ENCODE results near the gene TUBGCP6. TPM values are rescaled to one million over a fixed set of nuclear protein-coding genes. Genes with fewer than 3 reads are reported as not detected.

Gene TUBGCP6
- total RNA-seq, 2 experiments from 2014 or later, result 50.6 to 53.9 TPM

DNA sequence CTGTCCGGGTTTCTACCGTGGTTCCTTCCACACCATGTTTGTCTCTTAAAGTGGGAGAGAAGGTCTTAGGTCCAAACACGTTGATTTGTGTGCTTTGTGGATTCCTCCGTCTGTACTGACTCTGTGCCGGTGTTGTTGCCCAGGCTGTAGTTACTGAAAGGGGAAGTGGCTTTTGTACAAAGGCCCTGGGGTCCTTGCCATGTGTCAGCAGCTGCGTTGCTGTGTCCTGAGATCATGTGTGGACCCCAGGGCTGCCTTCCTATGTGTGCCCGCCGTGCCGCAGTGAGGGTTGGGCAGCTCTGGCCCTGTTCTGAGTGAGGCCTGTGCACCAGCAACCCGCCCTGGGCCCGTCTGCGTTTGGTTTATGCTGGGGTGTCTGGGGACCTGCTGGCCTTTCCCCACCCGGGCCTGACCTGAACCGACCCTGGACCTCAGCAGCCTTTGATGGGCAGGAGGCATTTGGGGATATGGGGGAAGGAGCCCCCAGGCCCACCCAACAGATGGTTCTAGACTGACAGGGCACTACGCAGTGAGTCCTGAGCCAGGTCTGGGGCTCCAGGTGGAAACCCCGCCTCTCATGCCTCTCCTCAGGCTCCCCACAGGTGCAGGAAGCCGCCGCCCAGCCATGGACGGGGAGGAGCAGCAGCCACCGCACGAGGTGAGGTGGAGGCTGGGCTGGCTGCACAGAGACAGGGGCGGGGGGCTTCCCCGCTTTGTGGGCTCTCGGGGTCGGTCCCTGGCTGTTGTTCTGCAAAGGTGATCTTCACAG is 52.2 kb downstream of the TUBGCP6 start:
- Mint-ChIP-seq H3K4me3 (peak overlapping the region; percentile 79), H3K4me1 (peaks cover 48% of the 10 kb centered on the region), H3K27ac (peak overlapping the region; percentile 95), H3K36me3 (ENCODE audit: low read depth) (peaks cover 36% of the 10 kb centered on the region), H3K9me3 (no peaks in the 10 kb centered on the region), H3K27me3 (no peaks in the 10 kb centered on the region)
- CTCF ChIA-PET, result interaction anchor here (1.3 to 2.0 kb wide), 2 partner anchors 14 to 48 kb away, joined by 3 to 9 read pairs; no protein-coding TSS in a partner anchor
- DNase-seq, result peak; percentile 50
- POLR2A ChIA-PET, result interaction anchor here (1.3 to 3.6 kb wide), 5 partner anchors 9 to 347 kb away, joined by 3 to 26 read pairs (median 14); partner anchors contain the start of genes HDAC10, SCO2 and SELENOO

DNA sequence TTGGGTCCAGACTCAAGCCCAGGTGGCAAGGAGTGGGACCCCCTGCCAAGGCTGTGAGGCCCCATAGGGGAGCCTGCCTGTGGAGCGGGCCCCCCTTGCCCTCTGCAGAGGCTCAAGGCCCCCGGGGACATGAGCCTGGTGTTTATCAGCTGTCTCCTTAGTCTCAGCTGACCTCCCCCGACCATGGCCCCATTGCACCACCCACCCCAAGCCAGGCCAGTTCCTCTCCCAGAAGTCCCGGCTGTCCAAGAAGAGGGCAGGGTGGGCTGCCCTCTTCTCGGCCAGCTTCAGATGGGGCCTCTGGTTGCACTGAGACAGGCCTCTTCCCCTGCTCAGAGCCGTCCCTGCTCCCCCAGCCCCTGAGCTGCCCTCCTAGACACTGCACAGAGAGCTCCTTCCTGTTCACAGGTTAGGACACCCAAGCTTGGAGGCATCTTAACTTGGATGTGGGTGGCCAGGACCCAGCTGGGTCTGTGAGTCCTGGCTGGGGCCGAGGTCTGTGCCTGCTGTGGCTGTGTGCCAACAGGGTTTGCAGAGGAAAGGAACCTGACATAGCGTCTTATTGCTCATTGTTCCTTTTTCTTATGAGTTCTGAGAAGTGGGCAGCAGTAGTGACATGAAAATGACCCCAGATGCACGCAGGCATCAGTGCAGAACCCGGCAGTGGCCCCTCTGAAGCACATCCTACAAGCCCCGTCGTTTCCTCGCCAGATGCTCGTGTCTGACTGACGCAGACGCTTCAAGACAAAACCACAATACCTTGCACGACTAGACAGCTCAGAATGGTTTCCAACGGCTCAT is 53.7 kb downstream of the TUBGCP6 start:
- CTCF ChIA-PET, result interaction anchor here (1.0 to 2.2 kb wide), 9 partner anchors 11 to 354 kb away, joined by 3 to 9 read pairs (median 3); partner anchors contain the start of genes KLHDC7B and SCO2
- H3K9me3 Mint-ChIP-seq, result no peaks in the 10 kb centered on the region
- H3K4me1 Mint-ChIP-seq, result peaks cover 55% of the 10 kb centered on the region
- H3K36me3 Mint-ChIP-seq (ENCODE audit: low read depth), result peaks cover 43% of the 10 kb centered on the region
- no peaks in the 10 kb centered on the region for H3K27me3 Mint-ChIP-seq
- peak; percentile 82 for DNase-seq
- POLR2A ChIA-PET, result interaction anchor here (0.7 to 3.6 kb wide), 29 partner anchors 8 to 431 kb away, joined by 3 to 26 read pairs (median 6); partner anchors contain the start of genes HDAC10, SCO2, SELENOO and TUBGCP6
- H3K4me3 Mint-ChIP-seq, result peak overlapping the region; percentile 79
- H3K27ac Mint-ChIP-seq, result peak overlapping the region; percentile 95

GRCh38 chr22:50190182-50190940 is 54.5 kb downstream of the TUBGCP6 start:
- Mint-ChIP-seq H3K9me3 (no peaks in the 10 kb centered on the region), H3K36me3 (ENCODE audit: low read depth) (peaks cover 41% of the 10 kb centered on the region), H3K27me3 (no peaks in the 10 kb centered on the region), H3K4me3 (peak overlapping the region; percentile 79), H3K27ac (peak overlapping the region; percentile 95), H3K4me1 (peaks cover 57% of the 10 kb centered on the region)
- POLR2A ChIA-PET, result interaction anchor here (0.7 to 3.6 kb wide), 27 partner anchors 9 to 431 kb away, joined by 3 to 26 read pairs (median 6); partner anchors contain the start of genes HDAC10, SCO2, SELENOO and TUBGCP6
- peak; percentile 87 for DNase-seq
- CTCF ChIA-PET, result interaction anchor here (1.0 to 2.2 kb wide), 7 partner anchors 10 to 355 kb away, joined by 3 to 7 read pairs (median 3); partner anchors contain the start of genes KLHDC7B and SCO2

DNA sequence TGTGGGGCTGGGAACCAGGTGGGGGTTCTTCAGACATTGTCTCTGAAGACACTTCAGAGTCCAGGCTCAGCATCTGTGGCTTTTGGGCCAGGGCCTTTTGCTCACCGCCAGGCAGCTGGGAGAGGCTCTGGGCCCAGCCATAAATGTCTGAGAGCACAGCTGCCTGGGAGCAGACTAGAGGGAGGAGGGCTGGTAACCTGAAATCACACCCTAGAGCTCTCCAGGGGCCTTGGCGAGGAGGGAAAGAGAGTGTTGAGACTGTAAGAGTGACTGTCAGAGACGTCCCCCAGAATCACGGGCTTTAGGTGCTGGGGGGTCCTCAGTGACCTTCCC is 55.0 kb downstream of the TUBGCP6 start:
- no peak for DNase-seq
- POLR2A ChIA-PET, result interaction anchor here (0.9 to 3.6 kb wide), 13 partner anchors 9 to 432 kb away, joined by 4 to 26 read pairs (median 9); partner anchors contain the start of genes HDAC10, SCO2, SELENOO and TUBGCP6
- peaks cover 55% of the 10 kb centered on the region for H3K4me1 Mint-ChIP-seq

DNA sequence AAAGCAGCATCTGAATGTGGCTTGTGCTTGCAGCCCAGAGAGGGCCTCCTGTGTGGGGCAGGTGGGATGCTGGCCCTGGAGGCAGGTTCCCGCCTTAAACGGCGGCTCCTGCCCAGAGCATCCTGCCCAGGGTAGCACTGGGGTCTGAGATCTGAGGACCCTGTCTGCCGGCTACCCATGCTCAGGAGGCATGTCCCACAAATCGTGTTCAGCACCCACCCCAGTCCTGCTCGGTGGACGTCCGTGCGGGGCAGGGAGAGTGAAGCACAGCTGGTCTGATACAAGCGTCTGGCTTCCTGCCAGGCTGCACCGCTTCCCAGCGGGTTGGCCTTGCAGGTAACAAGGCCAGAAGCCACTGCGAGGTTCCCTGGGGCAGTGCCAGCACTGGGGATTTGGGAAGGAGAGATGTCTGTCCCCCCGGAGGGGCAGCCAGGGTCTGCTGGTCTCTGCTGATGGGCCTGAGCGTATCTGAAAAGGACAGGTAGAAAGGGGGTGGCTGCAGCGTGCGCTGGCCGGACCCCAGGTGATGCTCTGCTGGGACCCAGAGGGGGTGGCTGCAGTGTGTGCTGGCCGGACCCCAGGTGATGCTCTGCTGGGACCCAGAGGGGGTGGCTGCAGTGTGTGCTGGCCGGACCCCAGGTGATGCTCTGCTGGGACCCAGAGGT is 55.5 kb downstream of the TUBGCP6 start:
- H3K27me3 Mint-ChIP-seq, result no peaks in the 10 kb centered on the region
- peaks cover 57% of the 10 kb centered on the region for H3K4me1 Mint-ChIP-seq
- no peaks in the 10 kb centered on the region for H3K9me3 Mint-ChIP-seq
- POLR2A ChIA-PET, result interaction anchor here (1.6 to 3.6 kb wide), 8 partner anchors 10 to 432 kb away, joined by 5 to 26 read pairs (median 12); partner anchors contain the start of genes SCO2 and SELENOO
- H3K4me3 Mint-ChIP-seq, result peak overlapping the region; percentile 79
- no peak for DNase-seq
- H3K27ac Mint-ChIP-seq, result peak overlapping the region; percentile 95
- peaks cover 35% of the 10 kb centered on the region for H3K36me3 Mint-ChIP-seq (ENCODE audit: low read depth)
- CTCF ChIA-PET, result interaction anchor here (2.2 kb wide), 1 partner anchor 41 kb away, joined by 6 read pairs; no protein-coding TSS in a partner anchor

More for the DNA sequence above, 55.0 kb downstream of the TUBGCP6 start:
- Mint-ChIP-seq H3K27me3 (no peaks in the 10 kb centered on the region), H3K9me3 (no peaks in the 10 kb centered on the region), H3K4me3 (peak overlapping the region; percentile 79), H3K27ac (peak overlapping the region; percentile 95), H3K36me3 (ENCODE audit: low read depth) (peaks cover 36% of the 10 kb centered on the region)
- CTCF ChIA-PET, result interaction anchor here (2.2 kb wide), 1 partner anchor 41 kb away, joined by 6 read pairs; no protein-coding TSS in a partner anchor

DNA sequence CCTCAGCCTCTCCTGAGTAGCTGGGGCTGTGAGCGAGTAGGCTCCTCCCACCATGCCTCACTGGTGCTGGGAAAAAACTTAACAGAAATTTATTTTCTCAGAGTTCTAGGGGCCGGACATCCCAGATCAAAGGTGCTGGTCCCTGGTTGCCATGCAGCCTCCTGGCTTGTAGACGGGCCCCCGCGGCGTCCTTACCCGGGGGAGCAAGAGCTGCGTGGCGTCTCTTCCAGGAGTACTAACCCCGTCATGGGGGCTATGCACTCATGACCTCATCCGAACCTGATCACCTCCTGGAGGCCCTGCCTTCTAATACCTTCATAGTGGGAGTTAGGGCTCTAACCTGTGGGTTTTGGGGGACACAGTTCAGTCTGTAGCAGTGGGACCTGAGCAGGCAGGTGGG is 56.5 kb downstream of the TUBGCP6 start:
- Mint-ChIP-seq H3K27me3 (no peaks in the 10 kb centered on the region), H3K27ac (peak overlapping the region; percentile 95), H3K36me3 (ENCODE audit: low read depth) (peaks cover 35% of the 10 kb centered on the region), H3K9me3 (no peaks in the 10 kb centered on the region), H3K4me1 (peaks cover 59% of the 10 kb centered on the region), H3K4me3 (peak overlapping the region; percentile 10)
- no peak for DNase-seq
- CTCF ChIA-PET, result interaction anchor here (1.3 kb wide), 1 partner anchor 56 kb away, joined by 3 read pairs; no protein-coding TSS in a partner anchor
- POLR2A ChIA-PET, result no interaction called here

DNA sequence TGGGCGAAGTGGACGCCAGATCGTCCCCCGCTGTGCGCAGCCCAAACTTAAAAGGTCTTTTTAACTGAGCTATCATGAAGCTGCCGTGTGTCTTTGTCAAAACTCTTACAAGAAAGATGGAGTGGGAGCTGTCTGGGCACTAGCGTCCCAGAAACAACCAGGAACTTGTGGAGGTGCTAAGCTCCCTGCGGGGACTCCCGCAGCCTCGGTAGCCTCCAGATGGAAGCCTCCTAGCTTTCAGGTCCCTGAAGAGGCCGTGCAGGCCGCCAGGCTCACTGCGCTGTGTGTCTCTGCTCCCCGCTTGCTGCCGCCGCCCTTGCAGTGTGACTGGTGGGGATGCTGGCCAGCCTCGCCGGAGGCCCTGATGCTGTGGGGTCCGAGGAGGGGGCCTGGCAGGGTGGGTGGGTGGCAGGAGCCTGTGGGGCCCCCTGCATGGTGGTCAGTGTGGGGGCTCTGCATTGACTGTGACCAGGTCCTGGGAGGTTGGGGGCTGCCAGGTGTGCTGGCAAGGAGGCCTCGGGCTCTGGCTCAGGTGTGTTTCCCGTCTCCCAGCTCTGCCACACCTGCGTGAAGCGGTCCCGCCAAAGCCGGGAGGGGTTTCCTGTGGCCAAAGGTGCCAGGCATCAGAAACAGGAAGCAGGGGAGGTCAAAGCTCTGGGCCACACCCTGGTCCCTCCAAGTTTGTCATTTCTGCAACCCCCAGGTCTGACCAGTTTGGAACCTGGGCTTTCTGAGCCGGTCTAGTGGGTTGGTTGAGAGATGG is 57.9 kb downstream of the TUBGCP6 start:
- DNase-seq, result peak; percentile 36
- peak overlapping the region; percentile 96 for H3K4me3 Mint-ChIP-seq
- H3K27me3 Mint-ChIP-seq, result no peaks in the 10 kb centered on the region
- peaks cover 23% of the 10 kb centered on the region for H3K36me3 Mint-ChIP-seq (ENCODE audit: low read depth)
- peaks cover 47% of the 10 kb centered on the region for H3K4me1 Mint-ChIP-seq
- no peaks in the 10 kb centered on the region for H3K9me3 Mint-ChIP-seq
- POLR2A ChIA-PET, result interaction anchor here (0.8 to 1.8 kb wide), 6 partner anchors 20 to 396 kb away, joined by 3 to 6 read pairs (median 4); partner anchors contain the start of genes CHKB, HDAC10 and SCO2
- CTCF ChIA-PET, result interaction anchor here (0.8 to 1.6 kb wide), 4 partner anchors 9 to 339 kb away, joined by 3 to 5 read pairs (median 3); no protein-coding TSS in a partner anchor
- H3K27ac Mint-ChIP-seq, result peak overlapping the region; percentile 92

GRCh38 chr22:50186181-50186714 is 58.6 kb downstream of the TUBGCP6 start:
- Mint-ChIP-seq H3K9me3 (no peaks in the 10 kb centered on the region), H3K27me3 (no peaks in the 10 kb centered on the region), H3K4me3 (peak overlapping the region; percentile 96), H3K4me1 (peaks cover 40% of the 10 kb centered on the region), H3K27ac (peak overlapping the region; percentile 92), H3K36me3 (ENCODE audit: low read depth) (peaks cover 16% of the 10 kb centered on the region)
- no peak for DNase-seq
- POLR2A ChIA-PET, result interaction anchor here (0.8 to 1.8 kb wide), 4 partner anchors 23 to 397 kb away, joined by 3 to 6 read pairs (median 4); partner anchors contain the start of genes CHKB and SCO2
- CTCF ChIA-PET, result interaction anchor here (1.6 kb wide), 1 partner anchor 340 kb away, joined by 3 read pairs; no protein-coding TSS in a partner anchor

GRCh38 chr22:50185375-50186087 is 59.3 kb downstream of the TUBGCP6 start, which contains the start of gene TRABD:
TRABD (plus strand) TSS chr22:50185913; CDS start chr22:50193061, 7,148 bp downstream.
- POLR2A ChIA-PET, result no interaction called here
- H3K4me1 Mint-ChIP-seq, result peaks cover 38% of the 10 kb centered on the region

GRCh38 chr22:50184902-50185374 is 59.9 kb downstream of the TUBGCP6 start:
- CTCF ChIA-PET, result interaction anchor here (1.2 kb wide), 1 partner anchor 36 kb away, joined by 3 read pairs; no protein-coding TSS in a partner anchor
- Mint-ChIP-seq H3K4me1 (peaks cover 38% of the 10 kb centered on the region), H3K27ac (no peak overlapping the region), H3K4me3 (peak overlapping the region; percentile 73), H3K36me3 (ENCODE audit: low read depth) (peaks cover 15% of the 10 kb centered on the region), H3K9me3 (no peaks in the 10 kb centered on the region), H3K27me3 (no peaks in the 10 kb centered on the region)
- POLR2A ChIA-PET, result interaction anchor here (1.1 kb wide), 1 partner anchor 12 kb away, joined by 3 read pairs; no protein-coding TSS in a partner anchor
- no peak for DNase-seq

More at GRCh38 chr22:50185375-50186087, 59.3 kb downstream of the TUBGCP6 start, which contains the start of gene TRABD:
- peak; percentile 92 for DNase-seq
- Mint-ChIP-seq H3K36me3 (ENCODE audit: low read depth) (peaks cover 15% of the 10 kb centered on the region), H3K27me3 (no peaks in the 10 kb centered on the region), H3K9me3 (no peaks in the 10 kb centered on the region), H3K4me3 (peak within 1 kb of the TSS; percentile 96), H3K27ac (peak within 1 kb of the TSS; percentile 92)
- CTCF ChIA-PET, result no interaction called here
